RPMI7951 (cell line): Measurements from ENCODE around the gene ARIH2. TPM values are rescaled to one million over a fixed set of nuclear protein-coding genes. Genes with fewer than 3 reads are reported as not detected.

Source experiments
- DNase-seq: peaks from one replicate; pipeline ENCODE4 v3.0.0-alpha.2; 2012; ENCODE audit warnings: low read depth
- total RNA-seq: library from RNA; depleted of rRNA; stranded (reverse); fragments of >200 nt; shearing (Covaris generic); gene quantifications from 2 replicates; pipeline ENCODE4 v1.2.3, GENCODE V29; 2014

ARIH2 gene
- total RNA-seq, 1 experiment from 2014 or later: 74.0 TPM

GRCh38 chr3:48970586-48970985 lies 51.9 kb downstream of the ARIH2 start:
- DNase-seq: no peak

- DNase-seq: no peak
Measured at GRCh38 chr3:48974076-48974864, 55.6 kb downstream of the ARIH2 start.

GRCh38 chr3:48979451-48979850 lies 60.8 kb downstream of the ARIH2 start:
- no peak for DNase-seq

- DNase-seq: no peak
Measured at GRCh38 chr3:48980295-48980694, 61.7 kb downstream of the ARIH2 start.

GRCh38 chr3:48982016-48982415 lies 63.4 kb downstream of the ARIH2 start:
- no peak for DNase-seq

- DNase-seq: no peak
Measured at GRCh38 chr3:48982686-48983085, 64.0 kb downstream of the ARIH2 start.

GRCh38 chr3:48983096-48983495 lies 64.5 kb downstream of the ARIH2 start:
- no peak for DNase-seq

GRCh38 chr3:48984663-48985062 lies 66.0 kb downstream of the ARIH2 start:
- no peak for DNase-seq

- no peak for DNase-seq
Measured at GRCh38 chr3:48985831-48986376, 67.3 kb downstream of the ARIH2 start.

- peak; percentile 8 for DNase-seq
Measured at GRCh38 chr3:48989126-48989795, 70.6 kb downstream of the ARIH2 start.

GRCh38 chr3:48989796-48990635 lies 71.4 kb downstream of the ARIH2 start, which contains the start of gene P4HTM:
Gene P4HTM, plus strand, starts transcription at chr3:48990241. Its CDS starts 16 bp downstream, at chr3:48990257.
- peak; percentile 81 for DNase-seq

- DNase-seq: no peak
Measured at GRCh38 chr3:48990636-48991469, 72.2 kb downstream of the ARIH2 start.

GRCh38 chr3:48991851-48992545 lies 73.4 kb downstream of the ARIH2 start:
- no peak for DNase-seq

GRCh38 chr3:48993834-48994233 lies 75.2 kb downstream of the ARIH2 start:
- no peak for DNase-seq

- no peak for DNase-seq
Measured at GRCh38 chr3:48996640-48997039, 78.0 kb downstream of the ARIH2 start.

GRCh38 chr3:48997102-48997635 lies 78.5 kb downstream of the ARIH2 start:
- DNase-seq: no peak

- no peak for DNase-seq
Measured at GRCh38 chr3:48997714-48998637, 79.3 kb downstream of the ARIH2 start.

GRCh38 chr3:48999085-48999858 lies 80.6 kb downstream of the ARIH2 start:
- no peak for DNase-seq
